Activated CD4-positive, alpha-beta memory T cell treated with anti-CD3 and anti-CD28 coated beads for 36 hours (primary cell): ENCODE data around the gene MCOLN3. TPM values are rescaled to one million over a fixed set of nuclear protein-coding genes. Genes with fewer than 3 reads are reported as not detected.

Experiments
- CTCF ChIA-PET: fragments of 350-600 bp; sonication (Branson Sonifier 250); formaldehyde crosslinking; loops from one replicate; lab custom pipeline; 2021; ENCODE audit warnings: antibody characterized with exemption, inconsistent platforms; lab: Charles Lee
- POLR2A ChIA-PET: fragments of 350-600 bp; sonication (Branson Sonifier 250); formaldehyde crosslinking; loops from one replicate; lab custom pipeline; 2021; ENCODE audit warnings: antibody characterized with exemption; lab: Charles Lee
- DNase-seq: peaks from one replicate; pipeline ENCODE4 v3.0.0-alpha.2; 2020
- H3K27ac Mint-ChIP-seq: one replicate; pipeline ENCODE4 v1.8.0; 2021; ENCODE audit warnings: mixed read lengths
- H3K27me3 Mint-ChIP-seq: one replicate; pipeline ENCODE4 v1.8.0; 2021; ENCODE audit warnings: mixed read lengths
- H3K36me3 Mint-ChIP-seq: one replicate; pipeline ENCODE4 v1.8.0; 2021; ENCODE audit warnings: mixed read lengths
- H3K4me1 Mint-ChIP-seq: one replicate; pipeline ENCODE4 v1.8.0; 2021; ENCODE audit warnings: low read depth, mixed read lengths
- H3K4me3 Mint-ChIP-seq: one replicate; pipeline ENCODE4 v1.8.0; 2021; ENCODE audit warnings: mild to moderate bottlenecking, mixed read lengths
- H3K9me3 Mint-ChIP-seq: one replicate; pipeline ENCODE4 v1.8.0; 2021; ENCODE audit warnings: mixed read lengths
- intact Hi-C: fragments of 100-400 bp; cut with micrococcal nuclease; formaldehyde crosslinking; loops from one replicate; pipeline ENCODE4 v1.15.1; 2023
- total RNA-seq, 2 experiments: library from RNA; stranded (reverse); gene quantifications; one replicate each; pipeline ENCODE4 v1.2.3, GENCODE V29; 2021

The MCOLN3 gene
- total RNA-seq, 2 experiments from 2014 or later = 0.22 to 0.62 TPM

GRCh38 chr1:85047144-85047471 lies 1.2 kb downstream of the MCOLN3 start:
- H3K4me1 Mint-ChIP-seq = peaks cover 17% of the 10 kb centered on the region
- ChIA-PET POLR2A (interaction anchor here (0.7 to 0.9 kb wide), 2 partner anchors 229 to 320 kb away, joined by 3 to 4 read pairs; no protein-coding TSS in a partner anchor), CTCF (interaction anchor here (1.0 to 3.6 kb wide), 2 partner anchors 102 to 212 kb away, joined by 4 to 18 read pairs; partner anchors contain the start of gene C1orf52)
- peak overlapping the region; percentile 39 for H3K4me3 Mint-ChIP-seq
- no peak for DNase-seq
- intact Hi-C loops = loop anchor here (10.0 kb wide), 1 partner anchor 188 kb away; no protein-coding TSS in a partner anchor
- H3K27me3 Mint-ChIP-seq = peaks cover 39% of the 10 kb centered on the region
- no peak overlapping the region for H3K27ac Mint-ChIP-seq
- no peaks in the 10 kb centered on the region for H3K9me3 Mint-ChIP-seq
- no peaks in the 10 kb centered on the region for H3K36me3 Mint-ChIP-seq

GRCh38 chr1:85042413-85042812 lies 5.9 kb downstream of the MCOLN3 start:
- DNase-seq = no peak
- intact Hi-C loops = loop anchor here (10.0 kb wide), 1 partner anchor 192 kb away; no protein-coding TSS in a partner anchor
- CTCF ChIA-PET = interaction anchor here (1.5 kb wide), 1 partner anchor 97 kb away, joined by 3 read pairs; no protein-coding TSS in a partner anchor

GRCh38 chr1:85041793-85042192 lies 6.5 kb downstream of the MCOLN3 start:
- CTCF ChIA-PET = interaction anchor here (1.5 kb wide), 1 partner anchor 97 kb away, joined by 3 read pairs; no protein-coding TSS in a partner anchor

More at GRCh38 chr1:85042413-85042812, 5.9 kb downstream of the MCOLN3 start:
- POLR2A ChIA-PET = no interaction called here
- Mint-ChIP-seq H3K27me3 (peaks cover 21% of the 10 kb centered on the region), H3K9me3 (no peaks in the 10 kb centered on the region), H3K36me3 (no peaks in the 10 kb centered on the region), H3K27ac (no peak overlapping the region), H3K4me1 (no peaks in the 10 kb centered on the region), H3K4me3 (no peak overlapping the region)

GRCh38 chr1:85033221-85033620 lies 15.1 kb downstream of the MCOLN3 start:
- H3K27ac Mint-ChIP-seq = no peak overlapping the region
- H3K4me1 Mint-ChIP-seq = no peaks in the 10 kb centered on the region
- no peaks in the 10 kb centered on the region for H3K27me3 Mint-ChIP-seq
- no peak overlapping the region for H3K4me3 Mint-ChIP-seq
- H3K36me3 Mint-ChIP-seq = no peaks in the 10 kb centered on the region
- CTCF ChIA-PET = interaction anchor here (1.0 to 2.4 kb wide), 3 partner anchors 88 to 251 kb away, joined by 6 to 7 read pairs (median 6); no protein-coding TSS in a partner anchor
- no peaks in the 10 kb centered on the region for H3K9me3 Mint-ChIP-seq
- POLR2A ChIA-PET = no interaction called here
- no peak for DNase-seq
- intact Hi-C loops = no loop called here

More at GRCh38 chr1:85041793-85042192, 6.5 kb downstream of the MCOLN3 start:
- H3K4me1 Mint-ChIP-seq = no peaks in the 10 kb centered on the region
- H3K36me3 Mint-ChIP-seq = no peaks in the 10 kb centered on the region
- no peaks in the 10 kb centered on the region for H3K9me3 Mint-ChIP-seq
- DNase-seq = no peak
- H3K4me3 Mint-ChIP-seq = no peak overlapping the region
- POLR2A ChIA-PET = no interaction called here
- H3K27ac Mint-ChIP-seq = no peak overlapping the region
- peaks cover 15% of the 10 kb centered on the region for H3K27me3 Mint-ChIP-seq
- intact Hi-C loops = loop anchor here (10.0 kb wide), 1 partner anchor 193 kb away; no protein-coding TSS in a partner anchor

GRCh38 chr1:85030536-85030935 lies 17.8 kb downstream of the MCOLN3 start:
- H3K4me3 Mint-ChIP-seq = no peak overlapping the region
- H3K27me3 Mint-ChIP-seq = no peaks in the 10 kb centered on the region
- intact Hi-C loops = no loop called here
- no peaks in the 10 kb centered on the region for H3K36me3 Mint-ChIP-seq
- no peaks in the 10 kb centered on the region for H3K9me3 Mint-ChIP-seq
- H3K4me1 Mint-ChIP-seq = peaks cover 12% of the 10 kb centered on the region
- DNase-seq = no peak
- no peak overlapping the region for H3K27ac Mint-ChIP-seq
- POLR2A ChIA-PET = no interaction called here
- CTCF ChIA-PET = interaction anchor here (2.7 kb wide), 1 partner anchor 86 kb away, joined by 20 read pairs; no protein-coding TSS in a partner anchor

- ChIA-PET POLR2A (interaction anchor here (1.1 to 1.4 kb wide), 2 partner anchors 9 to 83 kb away, joined by 4 to 8 read pairs; no protein-coding TSS in a partner anchor), CTCF (interaction anchor here (0.9 to 6.3 kb wide), 13 partner anchors 9 to 227 kb away, joined by 3 to 175 read pairs (median 6); no protein-coding TSS in a partner anchor)
- Mint-ChIP-seq H3K4me1 (peaks cover 12% of the 10 kb centered on the region), H3K4me3 (no peak overlapping the region), H3K9me3 (no peaks in the 10 kb centered on the region), H3K27me3 (no peaks in the 10 kb centered on the region), H3K27ac (no peak overlapping the region), H3K36me3 (no peaks in the 10 kb centered on the region)
- DNase-seq = no peak
- intact Hi-C loops = no loop called here
These were observed 20.1 kb downstream of the MCOLN3 start for GRCh38 chr1:85028151-85028550.

- Mint-ChIP-seq H3K4me3 (no peak overlapping the region), H3K36me3 (no peaks in the 10 kb centered on the region), H3K27ac (no peak overlapping the region), H3K9me3 (no peaks in the 10 kb centered on the region), H3K4me1 (peaks cover 12% of the 10 kb centered on the region), H3K27me3 (no peaks in the 10 kb centered on the region)
- CTCF ChIA-PET = interaction anchor here (0.9 to 6.3 kb wide), 13 partner anchors 8 to 227 kb away, joined by 3 to 175 read pairs (median 6); no protein-coding TSS in a partner anchor
- intact Hi-C loops = loop anchor here (1.0 to 2.0 kb wide), 3 partner anchors 29 to 82 kb away; no protein-coding TSS in a partner anchor
- POLR2A ChIA-PET = interaction anchor here (1.1 to 1.4 kb wide), 2 partner anchors 8 to 82 kb away, joined by 4 to 8 read pairs; no protein-coding TSS in a partner anchor
- peak; percentile 25 for DNase-seq
These were observed 20.9 kb downstream of the MCOLN3 start for GRCh38 chr1:85027242-85027983.

- Mint-ChIP-seq H3K36me3 (no peaks in the 10 kb centered on the region), H3K27me3 (no peaks in the 10 kb centered on the region), H3K27ac (no peak overlapping the region), H3K9me3 (no peaks in the 10 kb centered on the region), H3K4me1 (peaks cover 12% of the 10 kb centered on the region), H3K4me3 (no peak overlapping the region)
- intact Hi-C loops = loop anchor here (2.0 kb wide), 2 partner anchors 27 to 53 kb away; no protein-coding TSS in a partner anchor
- ChIA-PET POLR2A (no interaction called here), CTCF (interaction anchor here (6.3 kb wide), 1 partner anchor 81 kb away, joined by 175 read pairs; no protein-coding TSS in a partner anchor)
- DNase-seq = no peak
These were observed 22.4 kb downstream of the MCOLN3 start for GRCh38 chr1:85025940-85026339.

GRCh38 chr1:85024736-85025135 lies 23.6 kb downstream of the MCOLN3 start:
- Mint-ChIP-seq H3K9me3 (no peaks in the 10 kb centered on the region), H3K27ac (no peak overlapping the region), H3K27me3 (no peaks in the 10 kb centered on the region), H3K4me1 (peaks cover 12% of the 10 kb centered on the region), H3K4me3 (no peak overlapping the region), H3K36me3 (no peaks in the 10 kb centered on the region)
- intact Hi-C loops = no loop called here
- POLR2A ChIA-PET = no interaction called here
- DNase-seq = no peak
- CTCF ChIA-PET = interaction anchor here (0.7 to 6.3 kb wide), 4 partner anchors 74 to 250 kb away, joined by 3 to 175 read pairs (median 3); partner anchors contain the start of gene C1orf52

GRCh38 chr1:85022700-85023099 lies 25.6 kb downstream of the MCOLN3 start:
- CTCF ChIA-PET = interaction anchor here (2.2 to 6.3 kb wide), 2 partner anchors 78 to 237 kb away, joined by 5 to 175 read pairs; partner anchors contain the start of gene C1orf52
- H3K36me3 Mint-ChIP-seq = no peaks in the 10 kb centered on the region
- intact Hi-C loops = no loop called here
- H3K27me3 Mint-ChIP-seq = no peaks in the 10 kb centered on the region
- POLR2A ChIA-PET = no interaction called here
- H3K4me3 Mint-ChIP-seq = no peak overlapping the region
- peaks cover 12% of the 10 kb centered on the region for H3K4me1 Mint-ChIP-seq
- DNase-seq = no peak
- H3K9me3 Mint-ChIP-seq = no peaks in the 10 kb centered on the region
- no peak overlapping the region for H3K27ac Mint-ChIP-seq

- H3K4me3 Mint-ChIP-seq = no peak overlapping the region
- peaks cover 2% of the 10 kb centered on the region for H3K4me1 Mint-ChIP-seq
- CTCF ChIA-PET = no interaction called here
These were observed 28.3 kb downstream of the MCOLN3 start for GRCh38 chr1:85019994-85020393.

GRCh38 chr1:85015826-85016225 lies 32.5 kb downstream of the MCOLN3 start:
- CTCF ChIA-PET = no interaction called here
- POLR2A ChIA-PET = no interaction called here
- H3K27me3 Mint-ChIP-seq = no peaks in the 10 kb centered on the region

More at GRCh38 chr1:85019994-85020393, 28.3 kb downstream of the MCOLN3 start:
- Mint-ChIP-seq H3K27me3 (no peaks in the 10 kb centered on the region), H3K36me3 (no peaks in the 10 kb centered on the region), H3K9me3 (no peaks in the 10 kb centered on the region), H3K27ac (no peak overlapping the region)
- DNase-seq = no peak
- POLR2A ChIA-PET = no interaction called here
- intact Hi-C loops = no loop called here

More at GRCh38 chr1:85015826-85016225, 32.5 kb downstream of the MCOLN3 start:
- Mint-ChIP-seq H3K36me3 (no peaks in the 10 kb centered on the region), H3K4me3 (no peak overlapping the region), H3K4me1 (peaks cover 5% of the 10 kb centered on the region), H3K9me3 (no peaks in the 10 kb centered on the region), H3K27ac (no peak overlapping the region)
- no peak for DNase-seq
- intact Hi-C loops = no loop called here
